Measurements from ENCODE around the gene APLP2. TPM values are rescaled to one million over a fixed set of nuclear protein-coding genes. Genes with fewer than 3 reads are reported as not detected.

Gene APLP2
- total and polyA plus RNA-seq, 2 experiments from 2014 or later: 515 to 608 TPM

DNA sequence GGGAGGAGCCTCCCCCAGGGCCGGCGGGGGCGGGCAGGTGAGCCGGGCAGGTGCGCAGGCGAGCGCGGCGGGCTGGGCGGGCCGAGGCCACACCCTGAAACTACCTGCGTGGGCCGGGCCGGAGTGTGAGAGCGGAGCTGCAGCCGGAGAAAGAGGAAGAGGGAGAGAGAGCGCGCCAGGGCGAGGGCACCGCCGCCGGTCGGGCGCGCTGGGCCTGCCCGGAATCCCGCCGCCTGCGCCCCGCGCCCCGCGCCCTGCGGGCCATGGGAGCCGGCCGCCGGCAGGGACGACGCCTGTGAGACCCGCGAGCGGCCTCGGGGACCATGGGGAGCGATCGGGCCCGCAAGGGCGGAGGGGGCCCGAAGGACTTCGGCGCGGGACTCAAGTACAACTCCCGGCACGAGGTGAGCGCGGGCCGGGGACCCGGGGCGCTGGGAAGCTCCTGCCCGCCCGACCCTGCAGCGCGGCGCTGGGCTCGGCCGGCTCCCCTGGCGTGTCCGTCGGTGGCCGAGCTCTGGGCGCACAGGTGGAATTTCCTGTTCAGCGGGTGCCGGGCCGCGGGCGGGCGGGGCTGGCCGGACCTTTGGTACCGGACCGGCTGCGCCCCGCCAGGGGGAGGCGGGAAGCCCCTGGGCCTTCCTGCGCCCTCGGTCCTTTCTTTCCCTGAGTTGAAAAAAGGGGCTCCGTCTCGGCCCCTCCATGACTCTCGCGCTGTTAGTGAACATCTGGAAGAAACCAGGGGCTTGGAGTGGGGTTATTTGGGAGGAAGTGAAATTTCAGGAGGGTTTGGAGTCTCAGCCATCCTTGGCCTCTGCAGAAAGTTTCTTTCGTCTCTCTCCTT lies 90.2 kb downstream of the APLP2 start, which contains the start of gene ST14:
Gene ST14, plus strand, starts transcription at position 126 of the 841 bp plus-strand sequence. Its CDS starts 198 bp downstream, at position 324.
- peak within 1 kb of the TSS; percentile 21 for H3K4me3 ChIP-seq

DNA sequence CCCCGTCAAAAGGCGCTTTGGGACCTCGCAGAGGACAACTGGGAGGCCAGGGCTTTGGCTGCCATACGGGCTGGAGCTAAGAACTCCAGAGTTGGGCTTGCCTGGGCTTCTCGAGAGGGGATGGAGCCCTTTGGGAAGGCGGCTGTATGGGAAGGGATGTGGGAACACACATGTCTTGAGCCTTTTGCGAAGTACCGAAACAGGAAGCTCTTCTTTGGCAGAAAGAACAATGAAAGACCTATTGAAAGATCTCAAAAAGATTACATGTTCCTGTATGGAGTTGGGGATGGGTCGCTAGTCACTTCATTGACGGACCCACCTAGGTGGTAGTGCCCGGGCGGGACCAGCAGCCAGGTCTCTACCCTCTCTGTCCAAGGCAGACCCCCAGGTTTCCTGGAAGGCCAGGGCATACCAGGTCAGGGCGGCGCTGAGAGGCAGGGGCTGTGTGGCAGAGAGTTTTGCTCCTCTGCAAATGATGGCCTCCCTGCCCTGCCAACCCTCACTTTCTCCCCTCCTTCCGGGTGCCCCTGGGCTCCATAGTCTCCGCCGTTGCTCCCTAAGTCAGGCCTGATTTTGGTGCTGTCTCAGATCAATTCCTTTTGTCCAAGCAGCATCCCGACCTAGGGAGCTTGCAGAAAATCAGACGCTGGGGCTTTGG lies 90.9 kb downstream of the APLP2 start:
- Histone ChIP-seq H3K27ac (no peak overlapping the region), H3K9me3 (ENCODE audit: low read depth) (no peaks in the 10 kb centered on the region), H3K4me1 (ENCODE audit: low read depth) (no peaks in the 10 kb centered on the region), H3K27me3 (peaks cover 91% of the 10 kb centered on the region), H3K4me3 (no peak overlapping the region), H3K36me3 (no peaks in the 10 kb centered on the region)
- no peak for DNase-seq (ENCODE audit: low read depth in 1 of 2, low spot score in 1 of 2)
- TF ChIP-seq, protein P1, sequence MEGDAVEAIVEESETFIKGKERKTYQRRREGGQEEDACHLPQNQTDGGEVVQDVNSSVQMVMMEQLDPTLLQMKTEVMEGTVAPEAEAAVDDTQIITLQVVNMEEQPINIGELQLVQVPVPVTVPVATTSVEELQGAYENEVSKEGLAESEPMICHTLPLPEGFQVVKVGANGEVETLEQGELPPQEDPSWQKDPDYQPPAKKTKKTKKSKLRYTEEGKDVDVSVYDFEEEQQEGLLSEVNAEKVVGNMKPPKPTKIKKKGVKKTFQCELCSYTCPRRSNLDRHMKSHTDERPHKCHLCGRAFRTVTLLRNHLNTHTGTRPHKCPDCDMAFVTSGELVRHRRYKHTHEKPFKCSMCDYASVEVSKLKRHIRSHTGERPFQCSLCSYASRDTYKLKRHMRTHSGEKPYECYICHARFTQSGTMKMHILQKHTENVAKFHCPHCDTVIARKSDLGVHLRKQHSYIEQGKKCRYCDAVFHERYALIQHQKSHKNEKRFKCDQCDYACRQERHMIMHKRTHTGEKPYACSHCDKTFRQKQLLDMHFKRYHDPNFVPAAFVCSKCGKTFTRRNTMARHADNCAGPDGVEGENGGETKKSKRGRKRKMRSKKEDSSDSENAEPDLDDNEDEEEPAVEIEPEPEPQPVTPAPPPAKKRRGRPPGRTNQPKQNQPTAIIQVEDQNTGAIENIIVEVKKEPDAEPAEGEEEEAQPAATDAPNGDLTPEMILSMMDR (IDR thresholded peaks at IDR 0.05; ENCODE audit: low read depth, low read length): no peak

More for the DNA sequence above, 90.2 kb downstream of the APLP2 start, which contains the start of gene ST14:
- peaks cover 90% of the 10 kb centered on the region for H3K27me3 ChIP-seq
- DNase-seq (ENCODE audit: low read depth in 1 of 2, low spot score in 1 of 2): peak in 1 of 2 donors; percentile 36
- H3K4me1 ChIP-seq (ENCODE audit: low read depth): no peaks in the 10 kb centered on the region
- H3K27ac ChIP-seq: no peak within 1 kb of the TSS
- TF ChIP-seq, protein P1 (IDR thresholded peaks at IDR 0.05; ENCODE audit: low read depth, low read length): no peak
- H3K36me3 ChIP-seq: no peaks in the 10 kb centered on the region
- no peaks in the 10 kb centered on the region for H3K9me3 ChIP-seq (ENCODE audit: low read depth)

DNA sequence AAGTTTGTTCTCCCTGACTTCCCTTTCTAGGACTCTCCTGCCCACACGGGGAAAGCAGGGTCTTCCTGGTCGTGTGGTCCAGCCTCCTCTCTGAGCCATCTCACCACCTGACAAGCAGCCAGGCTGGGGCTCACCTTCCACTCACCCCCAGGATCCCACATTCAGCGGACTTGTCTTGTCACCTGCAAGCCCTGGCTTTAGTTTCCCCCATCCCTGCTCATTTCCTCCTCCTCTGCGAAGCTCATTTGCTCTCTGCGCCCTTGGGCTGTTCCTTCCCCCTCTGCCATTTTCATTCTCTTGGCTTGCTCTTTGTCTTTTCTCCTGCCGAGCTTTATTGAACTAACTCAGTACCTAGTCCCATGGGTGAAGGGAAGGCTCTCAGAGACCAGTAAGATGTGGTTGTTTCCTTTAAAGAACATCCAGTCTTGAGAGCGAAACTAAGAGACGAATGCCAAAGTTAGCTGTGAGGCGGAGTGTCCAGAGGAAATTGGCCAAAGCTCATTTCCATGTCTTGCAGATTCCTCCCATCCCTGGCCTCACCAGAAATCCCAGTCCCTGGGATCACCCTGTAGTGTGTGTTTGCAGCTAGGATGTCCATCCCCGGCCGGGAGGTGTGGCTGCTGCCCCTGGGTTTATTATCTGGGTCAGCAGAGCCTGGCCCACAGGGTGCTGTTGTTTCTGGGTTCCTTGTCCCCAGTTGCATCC lies 91.9 kb downstream of the APLP2 start:
- H3K27me3 ChIP-seq: peaks cover 92% of the 10 kb centered on the region
- H3K9me3 ChIP-seq (ENCODE audit: low read depth): no peaks in the 10 kb centered on the region
- no peaks in the 10 kb centered on the region for H3K36me3 ChIP-seq
- no peak for DNase-seq (ENCODE audit: low read depth in 1 of 2, low spot score in 1 of 2)
- no peaks in the 10 kb centered on the region for H3K4me1 ChIP-seq (ENCODE audit: low read depth)
- TF ChIP-seq, protein P1 (IDR thresholded peaks at IDR 0.05; ENCODE audit: low read depth, low read length): no peak
- H3K4me3 ChIP-seq: no peak overlapping the region
- no peak overlapping the region for H3K27ac ChIP-seq

DNA sequence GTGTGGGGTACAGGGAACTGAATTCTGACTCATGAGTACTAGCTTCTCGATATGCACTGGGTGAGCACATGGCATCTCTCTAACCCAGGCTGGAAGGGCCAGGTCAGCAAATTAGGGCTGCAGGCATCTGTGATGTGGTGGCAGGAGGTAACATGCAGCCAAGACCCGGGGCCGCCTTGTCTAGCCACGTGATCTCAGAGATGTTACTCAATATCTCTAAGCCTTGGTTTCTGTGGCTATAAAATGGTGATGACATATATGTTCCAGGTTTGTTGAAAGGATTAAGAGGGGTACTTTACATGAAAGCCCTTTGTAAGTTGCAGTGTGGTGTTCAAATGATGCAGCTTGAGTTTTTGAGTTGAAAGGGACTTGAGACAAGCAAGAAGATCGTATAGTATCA lies 93.0 kb downstream of the APLP2 start:
- H3K27ac ChIP-seq: no peak overlapping the region
- peak; percentile 43 to 48 for DNase-seq (ENCODE audit: low read depth in 1 of 2, low spot score in 1 of 2)
- H3K9me3 ChIP-seq (ENCODE audit: low read depth): no peaks in the 10 kb centered on the region
- no peaks in the 10 kb centered on the region for H3K36me3 ChIP-seq
- H3K4me1 ChIP-seq (ENCODE audit: low read depth): no peaks in the 10 kb centered on the region
- H3K4me3 ChIP-seq: no peak overlapping the region
- TF ChIP-seq, protein P1 (IDR thresholded peaks at IDR 0.05; ENCODE audit: low read depth, low read length): no peak
- H3K27me3 ChIP-seq: peaks cover 92% of the 10 kb centered on the region

Measured in cardiac muscle cell (in vitro differentiated cells and primary cell).